Mucosa of descending colon (tissue), 3 donors: ENCODE data around the gene SLC9A9. TPM values are rescaled to one million over a fixed set of nuclear protein-coding genes. Genes with fewer than 3 reads are reported as not detected.

Experiments used
- ATAC-seq: fragments of 200-7000 bp; cut with Tn5 transposase; one replicate; pipeline ENCODE4 v1.9.1; 2020; ENCODE audit warnings: mild to moderate bottlenecking, moderate library complexity
- DNase-seq, 3 donors: peaks; one replicate each; pipeline ENCODE4 v3.0.0-alpha.2; 2020
- H3K36me3 ChIP-seq: fragments of 200-600 bp; one replicate; pipeline ENCODE4 v1.8.0; 2021; ENCODE audit warnings: low read depth, mild to moderate bottlenecking
- H3K4me1 ChIP-seq: fragments of 200-600 bp; one replicate; pipeline ENCODE4 v1.8.0; 2021; ENCODE audit warnings: low read depth, mild to moderate bottlenecking
- H3K4me3 ChIP-seq: fragments of 200-600 bp; one replicate; pipeline ENCODE4 v1.8.0; 2021; ENCODE audit warnings: mild to moderate bottlenecking
- H3K9me3 ChIP-seq: fragments of 200-600 bp; one replicate; pipeline ENCODE4 v1.8.0; 2021; ENCODE audit warnings: mild to moderate bottlenecking
- CTCF ChIP-seq: fragments of 200-600 bp; IDR thresholded peaks from one replicate; pipeline ENCODE4 v1.8.0; 2022; ENCODE audit warnings: antibody characterized with exemption, mild to moderate bottlenecking
- intact Hi-C, 2 donors: fragments of 100-400 bp; cut with DNase I in 1 of 2; cut with micrococcal nuclease in 1 of 2; formaldehyde crosslinking; loops; one replicate each; pipeline versions ENCODE4 v1.11.0 to v1.11.1; 2022; cut with DNase I, micrococcal nuclease
- total RNA-seq, 3 donors: library from RNA; stranded (reverse); fragmentation: NEBNext Ultra II Directional in 2 of 3; extraction: Animal tissue kit (Norgen Biotek cat#: 25700) in 2 of 3; gene quantifications; one replicate each; pipeline versions ENCODE4 v1.2.1 to v1.2.4, GENCODE V29; 2021 to 2023
- donor health status: DM: no; HTN: no; CAD: no; lungs with moderate emphysema.
- donor health status: DM: no; HTN: no; CAD: no.
- donor health status: DM: no; HTN: yes; CAD: no.

The SLC9A9 gene
- total RNA-seq, 3 donors from 2014 or later: 3.2 to 18.2 (median 6.8) TPM

- no peaks in the 10 kb centered on the region for H3K9me3 ChIP-seq
- no peaks in the 10 kb centered on the region for H3K4me1 ChIP-seq
- no peak for TF ChIP-seq CTCF
- no peak for ATAC-seq
- H3K36me3 ChIP-seq: no peaks in the 10 kb centered on the region
- H3K4me3 ChIP-seq: no peak overlapping the region
- no peak for DNase-seq
- intact Hi-C loops: no loop called here
Observed at GRCh38 chr3:143314251-143315093, 533.8 kb downstream of the SLC9A9 start.

GRCh38 chr3:143313893-143314188 lies 534.4 kb downstream of the SLC9A9 start:
- Histone ChIP-seq H3K4me3 (no peak overlapping the region), H3K4me1 (no peaks in the 10 kb centered on the region), H3K9me3 (no peaks in the 10 kb centered on the region), H3K36me3 (no peaks in the 10 kb centered on the region)
- intact Hi-C loops: no loop called here
- ATAC-seq (no peak), DNase-seq (no peak)
- no peak for TF ChIP-seq CTCF

GRCh38 chr3:143313025-143313892 lies 535.0 kb downstream of the SLC9A9 start:
- ATAC-seq: no peak
- intact Hi-C loops: no loop called here
- no peaks in the 10 kb centered on the region for H3K9me3 ChIP-seq
- no peak for DNase-seq
- no peaks in the 10 kb centered on the region for H3K4me1 ChIP-seq
- H3K4me3 ChIP-seq: no peak overlapping the region
- no peaks in the 10 kb centered on the region for H3K36me3 ChIP-seq
- TF ChIP-seq CTCF: no peak

GRCh38 chr3:143311096-143311495 lies 537.2 kb downstream of the SLC9A9 start:
- Histone ChIP-seq H3K9me3 (no peaks in the 10 kb centered on the region), H3K4me3 (no peak overlapping the region), H3K36me3 (no peaks in the 10 kb centered on the region), H3K4me1 (no peaks in the 10 kb centered on the region)
- ATAC-seq (no peak), DNase-seq (no peak)
- TF ChIP-seq CTCF: no peak
- intact Hi-C loops: no loop called here

- ATAC-seq: no peak
Observed at GRCh38 chr3:143309705-143310104, 538.6 kb downstream of the SLC9A9 start.

More at GRCh38 chr3:143309705-143310104, 538.6 kb downstream of the SLC9A9 start:
- no peak overlapping the region for H3K4me3 ChIP-seq
- H3K4me1 ChIP-seq: no peaks in the 10 kb centered on the region
- TF ChIP-seq CTCF: no peak
- intact Hi-C loops: no loop called here
- H3K36me3 ChIP-seq: no peaks in the 10 kb centered on the region
- DNase-seq: no peak
- no peaks in the 10 kb centered on the region for H3K9me3 ChIP-seq
